HepG2 (cell line): ENCODE measurements around the gene UBE2S. TPM values are rescaled to one million over a fixed set of nuclear protein-coding genes. Genes with fewer than 3 reads are reported as not detected.

Experiments
- ATAC-seq: fragments of 200-7000 bp; cut with Tn5 transposase; 3 replicates; pipeline ENCODE4 v1.9.1; 2020; ENCODE audit warnings: mild to moderate bottlenecking, moderate library complexity
- BruUV-seq: library from RNA; stranded (reverse); fragments of 400-500 nt; replicated peaks from 2 replicates; lab custom pipeline; 2021; lab: Mats Ljungman, UMichigan
- CTCF ChIA-PET: fragments of 300-600 bp; formaldehyde crosslinking; extraction: SDS; loops from one replicate; lab custom pipeline; 2021; ENCODE audit warnings: low total read pairs, inconsistent platforms, low intra/inter-chr PET ratio; lab: Yijun Ruan, JAX
- POLR2A ChIA-PET: fragments of 350-600 bp; sonication (Branson Sonifier 250); formaldehyde crosslinking; loops from one replicate; lab custom pipeline; 2020; ENCODE audit warnings: antibody characterized with exemption, inconsistent platforms; lab: Yijun Ruan, JAX
- DNase-seq: peaks from one replicate; pipeline ENCODE4 v3.0.0-alpha.2; 2015; ENCODE audit warnings: low spot score
- FAIRE-seq: peaks from 3 replicates; lab custom pipeline; 2011; peaks lifted over from hg19 to GRCh38; lab: Jason Lieb, UNC
- H2AFZ ChIP-seq: one replicate; pipeline ENCODE4 v1.6.1; 2011; ENCODE audit warnings: low read length, inconsistent platforms
- H3K27ac ChIP-seq: fragments of 300-600 bp; 3 replicates; pipeline ENCODE4 v1.8.0; 2011; ENCODE audit warnings: mixed run types, mild to moderate bottlenecking, mixed read lengths, low read length, inconsistent platforms; ENCODE audit not compliant: insufficient read depth; ENCODE audit errors: extremely low read length
- H3K27me3 ChIP-seq, 2 experiments: fragments of 200-600 bp in 1 of 2; 2 replicates in 1 of 2; 3 replicates in 1 of 2; pipeline versions ENCODE4 v1.6.0 to v1.8.0; 2011; ENCODE audit warnings: low read length in 2 of 2, mild to moderate bottlenecking in 2 of 2, moderate library complexity in 2 of 2, inconsistent platforms in 1 of 2; ENCODE audit not compliant: insufficient read depth in 2 of 2, control insufficient read depth in 1 of 2
- H3K36me3 ChIP-seq, 2 experiments: fragments of 200-600 bp in 1 of 2; replicated peaks in 1 of 2; 2 replicates in 1 of 2; 3 replicates in 1 of 2; pipeline versions ENCODE4 v1.5.1 to v1.8.0; 2011; ENCODE audit warnings: low read length in 2 of 2, inconsistent platforms in 1 of 2; ENCODE audit not compliant: insufficient read depth in 2 of 2, control insufficient read depth in 1 of 2
- H3K4me1 ChIP-seq: 2 replicates; pipeline ENCODE4 v1.5.1; 2012; ENCODE audit warnings: low read length, inconsistent platforms; ENCODE audit not compliant: insufficient read depth
- H3K4me2 ChIP-seq: 2 replicates; pipeline ENCODE4 v1.6.0; 2011; ENCODE audit warnings: low read depth, low read length, inconsistent platforms
- H3K4me3 ChIP-seq, 3 experiments: fragments of 200-600 bp in 1 of 3; sonication (generic), shearing (Covaris generic) in 1 of 3; replicated peaks in 1 of 3; 2 replicates each; pipeline ENCODE4 v1.5.1; 2011 to 2016; ENCODE audit warnings: low read length in 3 of 3, inconsistent platforms in 2 of 3, low read depth in 2 of 3, mild to moderate bottlenecking in 2 of 3, control low read depth in 1 of 3, mixed read lengths in 1 of 3; ENCODE audit not compliant: insufficient read depth in 1 of 3
- H3K79me2 ChIP-seq: one replicate; pipeline ENCODE4 v1.6.1; 2011; ENCODE audit warnings: low read length, inconsistent platforms; ENCODE audit not compliant: insufficient read depth
- H3K9ac ChIP-seq: 2 replicates; pipeline ENCODE4 v1.6.0; 2011; ENCODE audit warnings: mild to moderate bottlenecking, low read depth, low read length, inconsistent platforms; ENCODE audit not compliant: insufficient read depth
- H3K9me3 ChIP-seq: 2 replicates; pipeline ENCODE4 v1.5.1; 2012; ENCODE audit warnings: mild to moderate bottlenecking, low read length
- H4K20me1 ChIP-seq: 2 replicates; pipeline ENCODE4 v1.6.0; 2011; ENCODE audit warnings: inconsistent platforms, mild to moderate bottlenecking, low read length, moderate library complexity; ENCODE audit not compliant: insufficient read depth
- HCFC1 ChIP-seq: fragments of 150-350 bp; IDR thresholded peaks from 2 replicates; pipeline ENCODE4 v1.6.1; 2014; ENCODE audit warnings: low read depth, low read length
- MAFK ChIP-seq, 2 experiments: IDR thresholded peaks in 1 of 2; conservative IDR thresholded peaks in 1 of 2; 2 replicates each; pipeline ENCODE4 v1.6.1; 2011; ENCODE audit warnings: improper control_type of control experiment in 2 of 2, low read length in 2 of 2
- PCBP1 ChIP-seq: fragments of 200-400 bp; formaldehyde crosslinking; IDR thresholded peaks from 2 replicates; pipeline ENCODE4 v1.6.1; 2017; ENCODE audit warnings: mild to moderate bottlenecking, low read depth, low read length, borderline replicate concordance
- SP1 ChIP-seq, 2 experiments: fragments of 450-650 bp in 1 of 2; sonication (generic) in 1 of 2; formaldehyde crosslinking in 1 of 2; IDR thresholded peaks; 2 replicates each; pipeline versions ENCODE4 v1.4.0 to v1.6.1; 2016 to 2020; ENCODE audit warnings: missing genetic modification reagents in 1 of 2
- THYN1 ChIP-seq: sonication (generic); formaldehyde crosslinking; IDR thresholded peaks from 2 replicates; pipeline ENCODE4 v1.8.1; 2023; ENCODE audit warnings: low read depth, mild to moderate bottlenecking, moderate library complexity, missing genetic modification reagents, borderline replicate concordance
- TRAFD1 ChIP-seq: sonication (generic); formaldehyde crosslinking; IDR thresholded peaks from 2 replicates; pipeline ENCODE4 v1.5.1; 2020; ENCODE audit warnings: missing genetic modification reagents, mild to moderate bottlenecking, borderline replicate concordance
- ZBTB10 ChIP-seq: sonication (generic); formaldehyde crosslinking; IDR thresholded peaks from 2 replicates; pipeline ENCODE4 v1.4.0; 2020; ENCODE audit warnings: missing genetic modification reagents, borderline replicate concordance
- ZNF646 ChIP-seq: sonication (generic); formaldehyde crosslinking; IDR thresholded peaks from 2 replicates; pipeline ENCODE4 v1.9.0; 2021; ENCODE audit warnings: mild to moderate bottlenecking, missing genetic modification reagents
- WGBS: methylation state at CpG from one replicate; pipeline ENCODE4 v1.1.6; 2017; ENCODE audit warnings: low lambda C conversion rate; 5-methylcytosine and 5-hydroxymethylcytosine counted together
- in situ Hi-C: cut with HindIII; loops from 2 replicates; pipeline ENCODE4 v1.10.0; 2017; ENCODE audit warnings: low pct_unique_long_range_greater_than_20kb; ENCODE audit not compliant: extremely low pct_ligation_motif_present
- intact Hi-C: fragments of 100-400 bp; cut with micrococcal nuclease; formaldehyde crosslinking; loops from one replicate; pipeline ENCODE4 v1.10.0; 2022; ENCODE audit not compliant: unreplicated experiment
- polyA plus RNA-seq, 8 experiments: library from polyadenylated mRNA; depleted of rRNA in 3 of 8; stranded (reverse) in 7 of 8; unstranded in 1 of 8; fragments of >200 nt; fragmentation: Illumina TruSeq in 4 of 8; extraction: Trizol in 4 of 8; gene quantifications; 2 replicates each; pipeline versions ENCODE4 v1.2.1 to v1.2.3, GENCODE V29; 2011 to 2016; ENCODE audit warnings: low read depth in 4 of 8, missing spikeins in 1 of 8, mixed read lengths in 1 of 8; ENCODE audit not compliant: insufficient read depth in 1 of 8
- total RNA-seq, 5 experiments: library from RNA; depleted of rRNA; stranded (reverse); fragments of >200 nt; fragmentation: Illumina TruSeq; extraction: Trizol; gene quantifications; 2 replicates each; pipeline ENCODE4 v1.2.3, GENCODE V29; 2016; ENCODE audit warnings: low read depth in 1 of 5

Gene UBE2S
- total and polyA plus RNA-seq, 2 of the 13 experiments (the other 11 are each of a cell fraction or from before 2014, with no cell fraction given): 32.2 to 39.3 TPM

GRCh38 chr19:55368106-55368505, 39.5 kb downstream of the UBE2S start:
- Histone ChIP-seq H4K20me1 (no peaks in the 10 kb centered on the region), H3K9ac (no peak overlapping the region), H2AFZ (no peak overlapping the region), H3K27ac (no peak overlapping the region), H3K79me2 (no peaks in the 10 kb centered on the region), H3K4me3 (no peak overlapping the region), H3K27me3 (peaks cover 7 to 36% of the 10 kb centered on the region in 2 experiments; a peak in 4 of 5 replicates), H3K9me3 (no peaks in the 10 kb centered on the region), H3K36me3 (no peaks in the 10 kb centered on the region), H3K4me1 (peaks cover 37% of the 10 kb centered on the region), H3K4me2 (no peak overlapping the region)
- intact Hi-C loops: no loop called here
- no TSS peak for BruUV-seq
- ATAC-seq (no peak), FAIRE-seq (no peak), DNase-seq (no peak)
- 60% methylated on average over 4 of the region's 16 CpGs for WGBS
- in situ Hi-C loops: no loop called here
- no peak for TF ChIP-seq TRAFD1 (CRISPR knock-in tag)
- no peak for TF ChIP-seq ZNF646 (CRISPR knock-in tag)
- no peak for TF ChIP-seq THYN1 (CRISPR knock-in tag)
- TF ChIP-seq ZBTB10 (CRISPR knock-in tag): no peak
- TF ChIP-seq HCFC1: no peak
- TF ChIP-seq MAFK (conservative IDR thresholded peaks at IDR 0.05 in 1 of 2, IDR thresholded peaks at IDR 0.05 in 1 of 2; ENCODE audit: low read length in 2 of 2): no peak
- no peak for TF ChIP-seq SP1 (IDR thresholded peaks at IDR 0.05)
- TF ChIP-seq SP1 (CRISPR knock-in tag; IDR thresholded peaks at IDR 0.05): no peak
- TF ChIP-seq PCBP1: 0 out of 2 replicates have a peak, but pooled peaks have one; percentile 33
- ChIA-PET CTCF (no interaction called here), POLR2A (interaction anchor here (1.2 to 2.2 kb wide), 2 partner anchors 9 to 39 kb away, joined by 3 to 9 read pairs; partner anchors contain the start of gene UBE2S)
